Thoracic aorta (tissue), 2 donors: ENCODE data around the gene ZNF555. TPM values are rescaled to one million over a fixed set of nuclear protein-coding genes. Genes with fewer than 3 reads are reported as not detected.

ENCODE experiments used
- ATAC-seq: fragments of 150-250 bp; one replicate; pipeline ENCODE4 v1.8.0; 2017; ENCODE audit warnings: low read depth; ENCODE audit not compliant: insufficient number of reproducible peaks, low FRiP score
- DNase-seq: peaks from one replicate; pipeline ENCODE4 v3.0.0-alpha.2; 2020; ENCODE audit warnings: low spot score
- H3K27ac ChIP-seq, 2 donors: fragments of 200-600 bp; sonication (generic); 1 replicate in 1 of 2; 2 replicates in 1 of 2; pipeline ENCODE4 v1.5.1; 2016; ENCODE audit warnings: mild to moderate bottlenecking in 2 of 2, moderate library complexity in 2 of 2
- H3K27me3 ChIP-seq: fragments of 200-600 bp; sonication (generic); replicated peaks from 2 replicates; pipeline ENCODE4 v1.6.0; 2016; ENCODE audit warnings: mild to moderate bottlenecking; ENCODE audit not compliant: insufficient read depth
- H3K36me3 ChIP-seq: fragments of 200-600 bp; sonication (generic); one replicate; pipeline ENCODE4 v1.5.1; 2016
- H3K4me1 ChIP-seq, 2 donors: fragments of 200-600 bp; sonication (generic); 1 replicate in 1 of 2; 2 replicates in 1 of 2; pipeline versions ENCODE4 v1.5.1 to v1.6.0; 2016; ENCODE audit warnings: low read depth in 2 of 2, mild to moderate bottlenecking in 1 of 2; ENCODE audit not compliant: control insufficient read depth in 1 of 2
- H3K4me3 ChIP-seq: fragments of 200-600 bp; sonication (generic); 2 replicates; pipeline ENCODE4 v1.5.1; 2016; ENCODE audit warnings: mild to moderate bottlenecking
- H3K9me3 ChIP-seq: fragments of 200-600 bp; sonication (generic); 2 replicates; pipeline ENCODE4 v1.5.1; 2016
- CTCF ChIP-seq: fragments of 200-600 bp; sonication (generic); IDR thresholded peaks from one replicate; pipeline ENCODE4 v1.5.1; 2019; ENCODE audit warnings: antibody characterized with exemption
- total RNA-seq, 2 donors: library from RNA; depleted of rRNA; stranded (reverse); fragments of >200 nt; gene quantifications; one replicate each; pipeline versions ENCODE4 v1.1.0 to v1.2.3, GENCODE V29; 2016

ZNF555 gene
- total RNA-seq, 2 donors from 2014 or later, result 5.4 to 12.5 TPM

GRCh38 chr19:2827022-2827421 lies 14.3 kb upstream of the ZNF555 start:
- no peak overlapping the region for H3K27ac ChIP-seq
- H3K4me3 ChIP-seq, result no peak overlapping the region
- DNase-seq, result no peak
- ATAC-seq, result no peak
- H3K9me3 ChIP-seq, result peaks cover 5% of the 10 kb centered on the region
- peaks cover 10% of the 10 kb centered on the region for H3K36me3 ChIP-seq
- TF ChIP-seq CTCF, result no peak
- no peaks in the 10 kb centered on the region for H3K27me3 ChIP-seq
- H3K4me1 ChIP-seq, result no peaks in the 10 kb centered on the region

- DNase-seq (no peak), ATAC-seq (no peak)
- H3K27ac ChIP-seq, result no peak overlapping the region
- TF ChIP-seq CTCF, result no peak
- H3K9me3 ChIP-seq, result peaks cover 12% of the 10 kb centered on the region
- peaks cover 19% of the 10 kb centered on the region for H3K36me3 ChIP-seq
- H3K4me1 ChIP-seq, result no peaks in the 10 kb centered on the region
- no peak overlapping the region for H3K4me3 ChIP-seq
- H3K27me3 ChIP-seq, result no peaks in the 10 kb centered on the region
These were observed 13.3 kb upstream of the ZNF555 start for GRCh38 chr19:2827840-2828489.

GRCh38 chr19:2834294-2834871 lies 6.9 kb upstream of the ZNF555 start:
- Histone ChIP-seq H3K27ac (no peak overlapping the region), H3K27me3 (no peaks in the 10 kb centered on the region), H3K9me3 (peaks cover 39% of the 10 kb centered on the region), H3K4me3 (no peak overlapping the region), H3K36me3 (peaks cover 37% of the 10 kb centered on the region), H3K4me1 (no peaks in the 10 kb centered on the region)
- ATAC-seq, result no peak
- DNase-seq, result no peak
- no peak for TF ChIP-seq CTCF

GRCh38 chr19:2837430-2837829 lies 3.8 kb upstream of the ZNF555 start:
- H3K9me3 ChIP-seq, result peaks cover 32% of the 10 kb centered on the region
- ATAC-seq (no peak), DNase-seq (no peak)
- no peak overlapping the region for H3K27ac ChIP-seq
- H3K4me1 ChIP-seq, result peaks cover 5 to 6% of the 10 kb centered on the region in 2 donors
- no peak for TF ChIP-seq CTCF
- no peaks in the 10 kb centered on the region for H3K27me3 ChIP-seq
- H3K36me3 ChIP-seq, result peaks cover 34% of the 10 kb centered on the region
- H3K4me3 ChIP-seq, result no peak overlapping the region

- H3K4me3 ChIP-seq, result peak overlapping the region; percentile 79
- H3K27me3 ChIP-seq, result no peaks in the 10 kb centered on the region
- TF ChIP-seq CTCF, result no peak
- H3K9me3 ChIP-seq, result no peaks in the 10 kb centered on the region
- DNase-seq (no peak), ATAC-seq (no peak)
- H3K27ac ChIP-seq, result no peak overlapping the region
- peaks cover 8 to 13% of the 10 kb centered on the region in 2 donors for H3K4me1 ChIP-seq
- H3K36me3 ChIP-seq, result peaks cover 4% of the 10 kb centered on the region
These were observed 740 bp downstream of the ZNF555 start for GRCh38 chr19:2841855-2842574.
